Endothelial cell of umbilical vein (primary cell): Measurements from ENCODE around the gene ORAI3. TPM values are rescaled to one million over a fixed set of nuclear protein-coding genes. Genes with fewer than 3 reads are reported as not detected.

Experiments used
- BruUV-seq: library from RNA; stranded (reverse); fragments of 400-500 nt; replicated peaks from 2 replicates; lab custom pipeline; 2021; lab: Mats Ljungman, UMichigan
- CTCF ChIA-PET: fragments of 300-600, 350-600 bp; sonication (Branson Sonifier 250); formaldehyde crosslinking; loops from one replicate; lab custom pipeline; 2021; ENCODE audit warnings: antibody characterized with exemption, inconsistent platforms; lab: Charles Lee
- POLR2A ChIA-PET: fragments of 300-600, 350-600 bp; sonication (Branson Sonifier 250); formaldehyde crosslinking; loops from one replicate; lab custom pipeline; 2021; ENCODE audit warnings: antibody characterized with exemption, inconsistent platforms; lab: Charles Lee
- DNase-seq: peaks from one replicate; pipeline ENCODE4 v3.0.0-alpha.2; 2011; ENCODE audit warnings: low read depth, low spot score
- FAIRE-seq: peaks from 2 replicates; lab custom pipeline; 2011; peaks lifted over from hg19 to GRCh38; lab: Jason Lieb, UNC
- H2AFZ ChIP-seq: 2 replicates; pipeline ENCODE4 v1.6.0; 2012; ENCODE audit warnings: low read depth, low read length, control low read depth, inconsistent platforms
- H3K27ac ChIP-seq: 2 replicates; pipeline ENCODE4 v1.5.1; 2011; ENCODE audit warnings: low read depth, mild to moderate bottlenecking, control low read depth, low read length, moderate library complexity; ENCODE audit not compliant: insufficient read depth
- H3K27me3 ChIP-seq, 2 experiments: 2 replicates each; pipeline versions ENCODE4 v1.6.0 to v1.6.1; 2011; ENCODE audit warnings: low read length in 2 of 2, mixed read lengths in 1 of 2; ENCODE audit not compliant: control insufficient read depth in 2 of 2, insufficient read depth in 2 of 2
- H3K36me3 ChIP-seq, 2 experiments: 2 replicates in 1 of 2; 3 replicates in 1 of 2; pipeline ENCODE4 v1.5.1; 2011; ENCODE audit warnings: low read length in 2 of 2, mild to moderate bottlenecking in 1 of 2, moderate library complexity in 1 of 2; ENCODE audit not compliant: control insufficient read depth in 2 of 2, insufficient read depth in 2 of 2; ENCODE audit errors: extremely low read depth in 1 of 2
- H3K4me1 ChIP-seq: 3 replicates; pipeline ENCODE4 v1.5.1; 2011; ENCODE audit warnings: mild to moderate bottlenecking, low read length; ENCODE audit not compliant: control insufficient read depth, insufficient read depth; ENCODE audit errors: extremely low read depth
- H3K4me2 ChIP-seq: 2 replicates; pipeline ENCODE4 v1.6.1; 2011; ENCODE audit warnings: low read length, control low read depth, mixed read lengths; ENCODE audit not compliant: insufficient read depth
- H3K4me3 ChIP-seq, 3 experiments: fragments of 200-600 bp in 1 of 3; sonication (generic), shearing (Covaris generic) in 1 of 3; replicated peaks in 1 of 3; 2 replicates each; pipeline ENCODE4 v1.5.1; 2011 to 2016; ENCODE audit warnings: control low read depth in 3 of 3, low read length in 3 of 3, mild to moderate bottlenecking in 2 of 3, inconsistent platforms in 1 of 3, low read depth in 1 of 3, moderate library complexity in 1 of 3; ENCODE audit not compliant: insufficient read depth in 1 of 3
- H3K79me2 ChIP-seq: 2 replicates; pipeline ENCODE4 v1.6.0; 2012; ENCODE audit warnings: low read length, inconsistent platforms; ENCODE audit not compliant: control insufficient read depth, insufficient read depth
- H3K9ac ChIP-seq: replicated peaks from 2 replicates; pipeline ENCODE3; 2011; ENCODE audit warnings: low read length, control low read depth; ENCODE audit not compliant: insufficient read depth; ENCODE audit errors: extremely low read depth
- H3K9me1 ChIP-seq: replicated peaks from 3 replicates; pipeline ENCODE4 v1.6.0; 2011; ENCODE audit warnings: mild to moderate bottlenecking, low read length; ENCODE audit not compliant: control insufficient read depth, insufficient read depth; ENCODE audit errors: extremely low read depth
- H3K9me3 ChIP-seq: replicated peaks from 2 replicates; pipeline ENCODE4 v1.5.1; 2012; ENCODE audit warnings: low read length, inconsistent platforms; ENCODE audit not compliant: control insufficient read depth, insufficient read depth
- H4K20me1 ChIP-seq: replicated peaks from 2 replicates; pipeline ENCODE3; 2011; ENCODE audit warnings: mild to moderate bottlenecking, low read length; ENCODE audit not compliant: control insufficient read depth, insufficient read depth; ENCODE audit errors: extremely low read depth
- EZH2 ChIP-seq: IDR thresholded peaks from 2 replicates; pipeline ENCODE4 v1.6.1; 2012; ENCODE audit warnings: borderline replicate concordance, low read depth, mild to moderate bottlenecking, moderate library complexity, low read length, inconsistent platforms; ENCODE audit not compliant: severe bottlenecking
- FOS ChIP-seq: IDR thresholded peaks from 2 replicates; pipeline ENCODE4 v1.6.1; 2011; ENCODE audit warnings: mild to moderate bottlenecking, low read length, moderate library complexity, borderline replicate concordance; ENCODE audit not compliant: insufficient read depth
- GATA2 ChIP-seq: IDR thresholded peaks from 2 replicates; pipeline ENCODE4 v1.7.0; 2011; ENCODE audit warnings: low read depth, mild to moderate bottlenecking, moderate library complexity, mixed read lengths, low read length; ENCODE audit not compliant: insufficient read length, insufficient read depth
- MYC ChIP-seq: IDR thresholded peaks from one replicate; pipeline ENCODE4 v1.6.1; 2011; ENCODE audit warnings: mild to moderate bottlenecking, low read depth, low read length
- POLR2AphosphoS5 ChIP-seq: IDR thresholded peaks from 2 replicates; pipeline ENCODE4 v1.6.1; 2012; ENCODE audit warnings: low read depth, mild to moderate bottlenecking, control low read depth, low read length, moderate library complexity; ENCODE audit not compliant: insufficient read depth
- dilution Hi-C: fragments of 300-500 bp; cut with MboI; formaldehyde crosslinking; loops from one replicate; pipeline ENCODE4 v1.15.0; 2019; ENCODE audit warnings: low sequenced_read_pairs; ENCODE audit not compliant: extremely low pct_ligation_motif_present
- intact Hi-C: fragments of 100-400 bp; cut with micrococcal nuclease; formaldehyde crosslinking; loops from one replicate; pipeline ENCODE4 v1.10.0; 2022
- polyA plus RNA-seq, 4 experiments: library from polyadenylated mRNA; depleted of rRNA in 3 of 4; stranded (reverse) in 3 of 4; unstranded in 1 of 4; fragments of >200 nt; gene quantifications; 2 replicates each; pipeline versions ENCODE4 v1.2.1 to v1.2.3, GENCODE V29; 2011 to 2012; ENCODE audit warnings: missing spikeins in 1 of 4
- total RNA-seq: library from RNA; stranded (reverse); gene quantifications from 2 replicates; pipeline ENCODE4 v1.2.3, GENCODE V29; 2021
- TF ChIP-seq, protein P1 (sequence below): IDR thresholded peaks from 2 replicates; pipeline ENCODE4 v1.6.1; 2011; ENCODE audit not compliant: insufficient read depth, insufficient read length

Gene ORAI3
- total and polyA plus RNA-seq, 2 donors (not counting 3 experiments of a cell fraction or from before 2014, with no cell fraction given) = 17.6 to 25.4 TPM

- H3K36me3 ChIP-seq = peaks cover 6 to 40% of the 10 kb centered on the region in 2 experiments
- dilution Hi-C loops = no loop called here
- H3K9ac ChIP-seq = no peak overlapping the region
- no peaks in the 10 kb centered on the region for H3K79me2 ChIP-seq
- no peak overlapping the region for H3K27ac ChIP-seq
- ChIA-PET POLR2A (no interaction called here), CTCF (interaction anchor here (1.4 kb wide), 1 partner anchor 87 kb away, joined by 3 read pairs; no protein-coding TSS in a partner anchor)
- no peaks in the 10 kb centered on the region for H3K27me3 ChIP-seq
- FAIRE-seq (no peak), DNase-seq (no peak)
- no peaks in the 10 kb centered on the region for H3K4me1 ChIP-seq
- H4K20me1 ChIP-seq = no peaks in the 10 kb centered on the region
- no peak for TF ChIP-seq EZH2
- TF ChIP-seq POLR2AphosphoS5 = no peak
- TF ChIP-seq MYC = no peak
- TF ChIP-seq, protein P1, sequence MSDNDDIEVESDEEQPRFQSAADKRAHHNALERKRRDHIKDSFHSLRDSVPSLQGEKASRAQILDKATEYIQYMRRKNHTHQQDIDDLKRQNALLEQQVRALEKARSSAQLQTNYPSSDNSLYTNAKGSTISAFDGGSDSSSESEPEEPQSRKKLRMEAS = no peak
- TF ChIP-seq GATA2 = no peak
- no peak for TF ChIP-seq FOS
- H3K4me2 ChIP-seq = no peak overlapping the region
- H2AFZ ChIP-seq = no peak overlapping the region
- no peaks in the 10 kb centered on the region for H3K9me1 ChIP-seq
- intact Hi-C loops = no loop called here
- BruUV-seq = no TSS peak
- no peaks in the 10 kb centered on the region for H3K9me3 ChIP-seq
- no peak overlapping the region for H3K4me3 ChIP-seq
Observed at GRCh38 chr16:30931068-30931650, 17.7 kb upstream of the ORAI3 start.
